DMS79 treated with DMSO at 0.1 percent for 48 hours (cell line): ENCODE results near the gene ROBO1.
A peak's percentile ranks its signal among the peaks of the same experiment; 100 is the strongest.

ENCODE experiments used
- DNase-seq: peaks from one replicate; lab custom pipeline; 2025; lab: John Stamatoyannopoulos, UW

The ROBO1 gene

DNA sequence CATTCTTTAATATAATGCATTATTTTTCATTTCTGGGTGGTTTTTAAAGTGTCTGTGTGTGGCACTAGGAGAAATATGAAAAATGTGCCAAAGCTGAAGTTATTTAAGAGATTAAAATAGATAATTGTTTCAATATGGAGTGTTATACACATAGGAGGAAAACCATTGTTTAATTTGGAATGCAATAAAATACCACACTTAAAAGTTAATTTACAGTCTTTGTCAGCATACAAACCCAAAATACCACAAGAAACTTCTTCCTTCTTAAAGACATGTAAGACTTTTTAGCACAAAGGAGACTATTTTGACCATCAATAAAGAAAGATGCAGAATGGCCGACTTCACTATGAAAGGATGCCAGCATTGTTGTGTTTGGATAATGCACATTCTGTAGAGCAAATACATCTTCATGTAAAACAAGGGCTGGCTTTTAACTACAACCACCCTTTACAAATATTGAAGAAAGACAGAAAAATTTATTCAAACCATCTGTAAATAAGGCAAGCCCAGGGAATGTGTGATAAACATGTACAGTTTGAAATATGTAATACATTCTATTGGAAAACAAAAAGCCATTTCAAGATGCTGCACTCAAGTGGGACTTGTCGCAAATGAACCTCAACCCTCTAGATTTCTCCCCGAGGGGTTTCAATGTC, 1146.6 kb downstream of the ROBO1 start:
- DNase-seq: no peak

DNA sequence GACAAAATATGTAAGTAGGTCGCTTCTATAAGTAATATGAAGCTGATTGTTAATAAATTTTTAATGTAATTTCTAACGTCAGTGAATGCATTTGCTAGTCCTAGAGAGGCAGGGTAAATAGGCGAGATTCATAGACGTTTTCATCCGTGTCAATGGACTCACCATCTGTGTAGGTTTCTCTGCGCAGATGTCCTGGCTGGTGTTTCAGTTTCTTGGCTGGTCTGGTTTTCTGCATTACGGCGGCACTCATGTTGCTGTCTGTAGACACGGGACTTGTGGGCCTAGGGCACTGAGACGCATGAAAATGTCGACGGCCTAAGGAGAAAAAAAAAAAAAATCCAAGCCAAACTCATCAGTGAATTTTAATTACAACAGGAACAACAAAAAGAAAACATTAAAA, 1153.3 kb downstream of the ROBO1 start:
- DNase-seq: no peak

DNA sequence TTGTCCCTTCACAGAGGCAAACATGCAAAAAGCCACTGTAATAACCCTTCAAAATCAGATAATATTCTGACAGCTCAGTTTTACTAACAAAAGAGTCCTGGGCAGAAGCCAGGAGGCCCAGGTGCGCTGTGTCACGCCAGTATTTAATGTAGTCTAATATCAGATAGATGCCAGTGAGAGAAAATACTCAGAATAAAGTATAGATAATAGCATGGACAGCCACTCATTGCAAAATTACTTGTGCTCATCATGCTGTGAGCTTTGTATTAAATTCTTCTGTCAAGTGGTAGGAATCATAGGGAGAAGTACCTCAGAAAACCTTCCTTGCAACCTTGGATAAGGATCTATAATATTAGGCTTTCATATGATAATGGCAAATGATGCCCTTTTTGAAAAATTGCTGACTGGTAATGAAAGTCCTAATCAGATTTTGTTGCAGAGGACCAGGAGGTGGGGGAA, 1154.3 kb downstream of the ROBO1 start:
- peak; percentile 24 for DNase-seq

DNA sequence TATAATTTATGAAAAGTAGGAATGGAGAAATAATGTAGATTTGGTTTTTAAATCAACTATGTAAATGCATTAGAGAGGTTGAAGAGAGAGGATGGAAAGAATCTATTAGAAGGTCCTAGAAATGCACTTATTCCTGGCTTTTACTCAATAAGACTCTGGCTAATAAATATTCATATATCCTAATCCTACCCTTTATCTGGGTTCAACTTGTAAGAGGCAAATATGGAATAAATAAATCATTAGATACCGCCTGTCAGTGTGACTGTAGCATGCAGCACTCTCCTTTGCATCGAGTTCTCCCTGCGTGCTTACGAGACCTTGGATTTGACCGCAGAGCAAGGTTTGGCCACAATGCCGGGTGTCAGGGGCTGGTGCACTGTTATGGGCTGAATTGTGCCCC, 1156.5 kb downstream of the ROBO1 start:
- DNase-seq: no peak

DNA sequence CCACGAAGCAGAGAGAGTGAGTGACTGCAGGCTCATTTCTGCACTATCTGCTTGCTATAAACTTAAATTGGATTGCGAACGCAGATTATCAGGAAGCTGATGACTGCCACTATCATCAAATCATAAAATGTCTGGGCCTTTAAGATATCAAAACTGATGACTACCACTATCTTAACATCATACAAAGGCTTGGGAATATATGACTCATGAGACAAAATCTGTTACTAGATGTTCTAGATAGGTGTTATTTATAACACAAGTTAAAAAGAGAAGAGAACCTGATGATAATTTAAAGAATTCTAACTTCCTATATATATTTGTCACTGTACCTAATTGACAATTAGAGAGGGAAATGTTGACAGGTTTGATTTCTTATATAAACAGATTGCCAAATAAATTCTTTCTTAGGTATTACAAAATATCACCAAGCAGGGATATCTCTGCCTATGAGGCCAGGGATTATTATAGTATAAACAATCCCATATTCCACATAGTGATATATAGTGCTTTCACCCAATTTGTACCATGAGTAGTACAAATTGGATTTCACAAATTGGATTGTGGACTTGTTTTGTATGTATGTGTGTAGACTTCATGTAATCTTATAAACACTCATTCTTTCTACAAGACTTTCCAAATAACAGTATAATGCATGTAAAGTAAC, 1157.2 kb downstream of the ROBO1 start:
- DNase-seq: no peak

DNA sequence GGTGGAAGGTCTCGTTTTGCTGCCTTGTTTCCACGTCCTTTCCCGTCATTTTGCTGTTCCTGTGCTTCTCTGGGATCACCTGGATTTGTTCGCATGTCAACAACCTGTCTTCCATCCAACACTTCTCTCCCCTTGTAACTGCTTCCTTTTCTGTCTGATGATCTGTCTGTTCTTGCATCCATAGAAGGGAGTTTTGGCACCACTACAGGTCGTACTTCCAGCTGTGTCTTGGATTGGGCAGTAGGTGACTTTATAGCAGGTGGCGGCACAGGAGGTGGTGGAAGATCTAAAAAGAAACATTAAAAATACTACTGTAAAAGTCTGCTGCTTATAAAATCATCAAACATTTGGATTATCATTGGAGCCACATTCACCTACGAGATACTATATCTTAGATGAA, 1161.0 kb downstream of the ROBO1 start:
- no peak for DNase-seq

DNA sequence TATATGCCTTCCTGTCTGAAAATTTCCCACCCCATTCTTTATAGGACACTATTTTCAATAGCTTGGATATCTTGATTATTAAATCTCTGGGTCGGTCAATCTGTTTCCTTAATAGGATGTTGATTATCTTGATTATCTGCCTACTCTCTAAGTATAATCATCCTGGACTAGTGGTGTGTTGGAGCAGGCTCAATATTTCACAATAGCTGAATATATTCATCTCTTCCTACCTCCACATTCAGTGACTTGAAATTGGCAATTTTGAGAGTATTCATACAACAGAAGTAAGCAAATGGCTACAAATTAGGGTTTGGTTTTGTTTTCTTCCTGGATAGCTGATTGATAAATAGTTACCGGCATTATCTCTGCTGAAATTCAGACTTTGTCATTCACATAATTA, 1162.6 kb downstream of the ROBO1 start:
- DNase-seq: no peak

DNA sequence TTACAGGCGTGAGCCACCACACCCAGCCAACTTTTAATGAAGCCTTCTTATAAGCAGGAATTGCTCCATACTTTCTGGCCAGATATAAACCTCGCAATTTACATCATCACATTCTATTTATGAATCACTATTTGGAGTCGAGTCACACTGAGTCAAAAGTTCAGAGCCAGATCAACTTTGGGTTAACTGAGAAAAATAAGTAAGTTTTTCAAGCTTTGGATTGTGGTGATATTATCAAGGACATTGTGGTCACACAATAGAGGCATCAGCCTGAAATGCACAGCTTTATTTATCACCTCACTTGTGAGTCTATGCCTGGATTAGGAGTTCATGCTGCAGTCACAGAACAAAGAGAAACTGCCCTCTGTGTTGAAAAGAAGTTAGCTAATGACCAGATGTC, 1163.5 kb downstream of the ROBO1 start:
- DNase-seq: no peak

DNA sequence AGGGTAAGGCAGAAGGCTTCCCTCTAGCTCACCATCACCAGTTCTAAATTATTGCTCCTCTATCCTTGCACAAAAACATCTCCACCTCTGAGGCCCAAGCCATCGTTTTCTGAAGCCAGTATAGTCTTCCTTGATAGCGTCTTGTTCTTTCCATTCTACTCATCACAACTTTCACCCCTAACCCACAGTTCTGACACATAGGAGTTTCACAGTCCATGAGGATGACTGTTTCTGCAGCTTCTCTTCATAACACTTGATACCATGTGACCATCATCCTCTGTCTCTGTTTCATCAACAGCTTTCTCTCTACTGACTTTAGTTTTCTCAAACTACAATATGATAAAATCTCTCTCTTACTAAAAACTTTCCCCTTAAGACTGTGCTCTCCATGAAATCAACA, 1166.5 kb downstream of the ROBO1 start:
- DNase-seq: no peak

DNA sequence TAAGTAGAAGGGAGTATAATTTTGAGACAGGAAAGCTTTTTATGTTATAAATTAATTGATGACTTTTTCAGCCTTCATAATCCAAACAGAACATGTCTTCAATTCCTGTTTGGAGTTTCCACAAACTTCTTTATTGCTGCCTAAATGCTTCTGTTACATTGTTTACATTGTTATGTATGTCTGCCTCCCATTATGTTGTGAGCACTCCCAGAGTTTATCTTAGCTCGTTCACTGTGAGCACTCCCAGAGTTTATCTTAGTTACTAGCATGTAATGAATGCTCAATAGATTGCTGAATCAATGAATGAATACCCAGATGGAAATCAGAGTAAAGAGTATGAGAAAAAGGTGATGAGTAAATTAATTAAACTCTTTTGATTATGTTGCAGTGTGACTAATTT, 1178.0 kb downstream of the ROBO1 start:
- DNase-seq: no peak

DNA sequence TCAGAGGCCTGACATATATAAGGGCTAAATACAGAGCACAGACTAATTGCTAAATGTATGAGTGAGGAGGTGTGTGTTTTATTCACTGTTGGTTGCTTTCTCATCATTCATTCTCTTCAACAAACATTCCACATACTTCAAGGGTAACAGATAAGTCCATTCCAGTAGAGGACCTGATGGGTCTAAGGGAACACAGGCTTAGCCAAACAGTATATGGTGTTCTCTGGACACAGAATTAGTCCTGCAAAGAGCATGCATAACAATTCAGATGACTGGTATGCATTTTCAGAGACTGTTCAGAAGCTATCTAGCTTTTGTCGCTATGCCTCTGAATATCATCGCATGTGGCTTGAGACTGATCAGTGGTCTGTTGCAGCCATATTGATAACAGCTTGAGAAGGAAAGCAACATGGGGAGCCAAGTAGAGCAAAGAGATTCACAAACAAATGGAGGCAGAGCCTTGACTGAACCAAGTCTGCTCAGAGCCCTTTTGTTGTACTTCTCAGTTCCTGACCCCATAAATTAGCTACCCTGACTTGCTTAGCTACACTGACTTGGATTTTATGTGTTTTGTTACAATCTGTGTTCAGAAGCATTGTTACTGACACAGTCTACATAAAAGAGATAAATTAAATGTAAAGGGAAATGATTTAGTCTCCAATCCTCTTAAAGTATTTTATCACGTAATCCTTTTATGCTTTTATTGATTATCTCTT, 1178.7 kb downstream of the ROBO1 start:
- DNase-seq: no peak

DNA sequence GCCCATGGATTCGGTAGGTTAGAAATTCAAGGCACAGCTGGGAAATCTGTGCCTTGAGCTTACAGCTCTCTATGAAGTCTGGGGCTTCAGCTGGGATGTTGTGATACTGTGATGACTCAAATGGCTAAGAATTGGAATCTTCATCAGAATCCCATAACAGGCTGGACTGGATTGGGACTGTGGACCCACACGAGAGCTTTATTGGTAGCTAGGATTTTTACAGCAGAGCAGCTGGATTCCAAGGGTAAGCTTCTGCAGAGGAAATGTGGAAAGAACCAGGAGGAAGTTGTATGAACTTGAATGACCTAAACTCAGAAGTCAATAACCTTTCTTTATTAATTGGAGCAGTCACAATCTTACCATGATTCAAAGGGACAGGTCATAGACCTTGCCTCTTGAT, 1187.1 kb downstream of the ROBO1 start:
- no peak for DNase-seq

DNA sequence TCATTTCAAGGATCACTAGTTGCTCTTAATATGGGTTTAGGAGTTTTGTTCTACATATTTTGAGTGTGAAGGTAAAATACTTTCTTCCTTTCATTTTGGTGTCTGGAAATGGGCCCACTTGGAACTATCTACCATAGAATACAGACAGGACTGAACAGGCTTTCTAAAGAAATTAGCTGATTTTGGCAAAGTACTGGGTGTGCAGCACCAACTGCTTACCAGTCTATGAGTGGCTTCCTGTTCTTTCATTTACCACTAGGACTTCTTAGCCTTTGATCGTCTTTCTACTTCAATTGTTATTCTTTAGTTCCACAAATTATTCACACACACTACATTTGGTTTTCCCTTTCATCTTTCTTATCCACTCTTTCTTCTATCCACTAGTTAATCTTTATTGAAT, 1196.3 kb downstream of the ROBO1 start:
- no peak for DNase-seq

DNA sequence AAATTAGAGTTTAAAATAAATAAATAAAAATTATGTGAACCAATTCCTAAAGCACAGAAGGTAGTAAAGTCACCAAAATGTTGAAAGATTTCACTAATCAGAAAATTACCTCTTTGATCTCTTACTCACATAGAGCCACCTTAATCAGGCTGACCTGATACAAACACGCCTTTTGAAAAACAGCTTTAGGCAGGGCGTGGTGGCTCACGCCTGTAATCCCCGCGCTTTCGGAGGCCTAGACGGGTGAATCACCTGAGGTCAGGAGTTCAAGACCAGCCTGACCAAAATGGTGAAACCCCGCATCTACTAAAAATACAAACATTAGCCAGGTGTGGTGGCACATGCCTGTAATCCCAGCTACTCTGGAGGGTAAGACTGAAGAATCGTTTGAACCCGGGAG, 1197.3 kb downstream of the ROBO1 start:
- DNase-seq: no peak

DNA sequence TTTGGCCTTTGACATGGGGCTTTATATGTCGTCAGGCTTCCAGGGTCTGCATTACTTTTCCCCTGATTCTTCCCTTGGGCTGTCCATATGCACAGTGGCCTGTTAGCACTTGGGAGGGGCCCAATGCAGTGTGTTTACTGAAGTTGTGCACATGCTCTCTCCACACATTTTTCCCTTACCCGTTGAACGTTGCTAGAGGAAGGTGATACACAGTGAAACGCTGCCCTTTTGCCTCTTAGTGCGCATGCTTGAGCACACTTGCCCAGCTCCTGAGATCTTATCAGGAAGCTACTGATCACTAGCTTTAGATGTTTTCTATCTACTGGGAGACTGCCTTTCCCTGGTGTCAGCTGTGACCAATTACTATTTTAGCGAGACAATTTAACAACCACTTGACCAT, 1198.0 kb downstream of the ROBO1 start:
- no peak for DNase-seq

DNA sequence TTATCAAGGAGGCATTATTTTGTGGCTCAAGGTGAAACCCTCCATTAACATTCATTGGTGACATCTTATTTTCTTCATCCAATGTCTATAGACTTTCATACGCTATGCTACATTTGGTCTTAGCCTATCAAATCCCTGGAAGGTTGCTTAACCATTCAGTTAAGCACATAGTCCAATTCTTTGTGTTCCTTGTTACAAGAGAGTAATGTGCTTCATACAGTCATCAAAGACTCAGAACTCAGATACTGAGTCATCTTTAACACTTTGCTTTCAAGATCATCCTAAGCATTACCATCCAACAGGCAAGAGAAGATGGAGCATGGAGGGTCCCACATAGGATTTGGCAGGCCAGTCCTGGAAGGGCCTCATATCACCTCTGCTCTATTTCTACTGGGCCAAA, 1202.1 kb downstream of the ROBO1 start:
- DNase-seq: no peak

DNA sequence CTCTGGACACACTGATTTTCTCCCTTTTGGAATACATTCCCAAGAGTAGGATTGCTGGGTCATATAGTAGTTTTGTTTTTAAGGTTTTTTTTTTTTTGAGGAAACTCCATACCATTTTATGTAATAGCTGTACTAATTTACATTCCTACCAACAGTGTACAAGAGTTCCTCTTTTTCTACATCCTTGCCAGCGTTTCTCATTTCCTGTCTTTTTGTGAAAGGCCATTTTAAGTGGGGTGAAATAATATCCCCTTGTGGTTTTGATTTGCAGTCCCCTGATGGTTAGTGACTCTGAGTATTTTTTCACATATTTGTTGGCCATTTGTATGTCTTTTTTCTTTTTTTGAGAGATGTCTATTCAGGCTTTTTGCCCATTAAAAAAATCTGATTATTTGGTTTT, 1205.5 kb downstream of the ROBO1 start:
- no peak for DNase-seq
